T-helper 22 cell (primary cell): ENCODE data around the gene GSN.

Source experiments
- DNase-seq: peaks from one replicate; pipeline ENCODE4 v3.0.0-alpha.2; 2020; ENCODE audit warnings: low read depth

The GSN gene

DNA sequence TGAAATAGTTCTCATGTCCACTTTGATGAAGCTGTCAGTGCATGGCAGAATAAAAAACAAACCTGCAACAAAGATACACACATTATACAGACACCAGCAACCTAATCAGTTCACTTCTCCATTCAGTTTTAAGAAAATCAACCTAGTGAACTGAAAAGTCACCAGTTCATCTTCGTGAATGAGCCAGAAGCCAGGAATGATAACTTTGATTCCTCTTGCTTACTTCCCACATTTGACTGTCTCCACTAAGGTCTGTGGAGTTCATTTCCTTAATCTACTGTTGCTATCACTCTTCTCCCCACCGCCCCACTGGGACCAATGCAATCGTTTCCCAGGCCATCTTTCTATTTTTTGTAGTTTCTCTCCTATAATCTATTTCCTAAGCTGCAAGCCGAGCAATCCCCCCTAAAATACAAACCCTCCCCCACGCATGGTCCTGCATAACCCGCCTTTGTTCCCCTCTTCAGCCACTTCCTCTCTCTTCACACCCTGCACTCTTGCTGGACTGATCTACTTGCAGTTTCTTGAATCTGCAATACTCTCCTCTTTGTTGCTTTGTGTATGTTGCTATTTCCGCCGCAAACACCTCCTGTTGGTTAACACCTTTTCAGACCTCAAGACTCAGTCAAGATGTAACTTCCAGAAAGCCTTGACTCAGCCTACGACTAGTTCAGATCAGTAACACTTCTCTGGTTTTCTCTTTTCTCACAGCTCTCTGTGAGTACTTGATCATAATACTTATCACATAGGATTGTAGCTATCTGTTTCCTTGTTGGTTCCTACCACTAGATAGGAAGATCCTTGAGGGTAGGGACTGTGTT, 85.5 kb downstream of the GSN start:
- peak; percentile 21 for DNase-seq

DNA sequence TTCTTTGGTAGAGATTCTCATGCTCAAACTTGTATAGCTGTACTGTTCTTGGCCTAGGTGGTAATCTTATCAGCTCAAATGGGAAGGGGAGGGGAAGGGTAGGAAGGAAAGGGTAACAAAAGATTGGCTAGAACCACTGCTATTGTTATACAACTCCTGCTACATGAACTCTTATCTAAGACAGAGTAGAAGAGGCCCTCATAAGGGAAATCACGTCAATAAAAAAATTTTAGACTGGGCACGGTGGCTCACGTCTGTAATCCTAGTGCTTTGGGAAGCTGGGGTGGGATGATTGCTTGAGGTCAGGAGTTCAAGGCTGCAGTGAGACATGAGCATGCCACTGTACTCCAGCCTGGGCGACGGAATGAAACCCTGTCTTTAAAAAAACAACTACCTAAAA, 86.2 kb downstream of the GSN start:
- DNase-seq: no peak

DNA sequence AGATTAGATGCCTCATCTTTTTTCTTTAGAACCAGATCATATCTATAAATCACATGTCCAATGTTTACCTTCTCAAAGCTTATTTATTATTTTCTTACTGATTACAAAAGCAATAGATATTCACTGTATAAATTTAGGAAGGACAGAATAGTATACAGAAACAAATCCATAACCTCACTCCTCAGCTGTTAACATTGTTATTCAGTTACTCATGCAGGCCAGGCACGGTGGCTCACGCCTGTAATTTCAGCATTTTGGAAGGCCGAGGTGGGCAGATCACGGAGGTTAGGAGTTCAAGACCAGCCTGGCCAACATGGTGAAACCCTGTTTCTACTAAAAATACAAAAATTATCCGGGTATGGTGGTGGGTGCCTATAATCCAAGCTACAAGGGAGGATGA, 86.8 kb downstream of the GSN start:
- DNase-seq: no peak

GRCh38 chr9:121357011-121357410, 89.0 kb downstream of the GSN start:
- no peak for DNase-seq

GRCh38 chr9:121358751-121359150, 90.8 kb downstream of the GSN start:
- no peak for DNase-seq

DNA sequence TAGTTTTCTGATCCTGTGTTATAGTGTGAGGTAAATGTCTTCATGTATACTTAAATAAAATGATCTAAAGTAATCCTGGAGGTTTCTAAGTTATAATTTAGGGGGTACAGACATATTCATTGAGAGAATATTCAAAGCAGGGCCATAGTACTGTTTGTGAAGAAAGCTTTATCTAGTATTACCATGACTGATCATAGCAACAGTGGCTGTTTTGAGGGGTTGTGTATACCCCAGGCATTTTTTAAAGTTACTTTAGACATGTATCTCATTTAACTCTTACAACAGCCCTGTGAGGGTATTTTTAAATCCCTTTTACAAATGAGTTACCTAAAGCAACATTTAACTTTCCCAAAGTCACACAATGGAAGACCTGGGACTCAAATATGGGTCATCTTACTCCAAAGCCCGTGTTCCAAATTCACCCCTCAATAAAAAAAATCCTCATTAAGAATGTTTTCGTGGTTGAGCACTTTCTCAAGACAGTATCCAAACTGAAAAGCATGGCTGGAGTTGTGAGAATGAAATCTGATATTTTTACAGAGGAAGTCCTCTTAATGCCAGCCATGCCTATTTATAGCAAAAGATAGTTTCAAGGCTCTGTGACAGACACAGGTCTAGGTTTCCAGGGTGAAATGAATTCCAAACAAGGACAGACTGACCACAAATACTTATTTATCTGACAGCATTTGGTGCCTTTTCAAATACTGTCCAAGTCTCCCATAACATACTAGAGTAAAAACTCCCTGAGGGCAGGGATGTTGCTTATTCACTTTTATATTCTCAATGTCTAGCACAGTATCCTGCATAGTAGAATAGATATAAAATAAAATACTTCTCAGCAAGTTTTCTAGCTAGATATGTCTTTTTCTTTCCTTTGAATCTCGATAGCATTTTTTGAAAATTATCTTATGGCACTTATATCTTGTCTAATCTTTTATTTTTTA, 91.7 kb downstream of the GSN start:
- no peak for DNase-seq

DNA sequence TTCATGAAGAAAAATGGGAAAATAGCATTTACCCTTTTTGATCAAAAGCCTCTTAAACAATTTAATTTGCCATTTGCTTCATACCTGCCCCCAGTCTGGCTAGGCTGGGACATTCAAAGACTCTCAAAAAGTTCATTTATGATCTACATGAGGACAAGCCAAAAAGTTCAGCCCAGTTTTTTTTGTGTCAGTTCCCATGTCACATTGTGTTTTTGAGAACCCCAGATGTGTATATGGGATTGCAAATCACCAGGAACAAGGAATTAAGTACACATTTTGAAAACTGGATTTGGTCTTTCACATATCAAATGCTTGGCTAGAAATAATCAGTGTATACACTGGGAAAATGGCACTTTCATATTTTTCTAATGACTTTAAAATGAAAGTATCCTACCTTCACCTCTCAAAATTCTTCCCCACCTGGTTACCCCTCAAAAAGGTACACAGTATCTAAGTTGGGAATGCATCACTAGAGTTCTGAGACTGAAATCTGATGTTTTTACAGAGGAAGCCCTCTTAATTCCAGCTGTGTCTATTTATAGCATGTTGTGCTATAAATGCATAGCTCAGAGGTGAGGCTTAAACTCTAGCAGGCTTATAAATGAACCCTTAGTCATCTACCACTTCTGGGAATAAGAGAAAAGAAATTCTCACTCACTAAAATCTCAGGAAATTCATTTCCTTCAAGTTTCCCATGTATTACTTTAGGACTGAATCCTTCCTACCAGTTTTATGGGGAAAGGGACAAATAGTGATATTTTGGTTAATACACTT, 92.8 kb downstream of the GSN start:
- no peak for DNase-seq

- no peak for DNase-seq
Measured at GRCh38 chr9:121362813-121363621, 95.1 kb downstream of the GSN start.

DNA sequence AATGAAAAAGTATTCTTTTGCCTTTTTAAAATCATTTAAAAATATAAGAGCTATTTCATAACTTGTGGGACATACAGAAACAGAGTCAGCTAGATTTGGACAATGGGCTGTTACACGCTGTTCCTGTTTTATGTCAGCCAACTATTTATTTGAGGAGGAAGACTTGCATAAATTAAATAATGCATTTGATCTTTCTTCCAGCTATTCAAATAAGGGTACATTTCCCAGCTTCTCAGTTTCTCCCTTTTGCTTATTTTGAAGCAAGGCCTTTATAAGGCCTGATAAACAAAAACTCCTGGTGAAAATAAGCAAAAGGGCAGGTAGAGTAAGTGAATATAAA, 95.6 kb downstream of the GSN start:
- DNase-seq: no peak

DNA sequence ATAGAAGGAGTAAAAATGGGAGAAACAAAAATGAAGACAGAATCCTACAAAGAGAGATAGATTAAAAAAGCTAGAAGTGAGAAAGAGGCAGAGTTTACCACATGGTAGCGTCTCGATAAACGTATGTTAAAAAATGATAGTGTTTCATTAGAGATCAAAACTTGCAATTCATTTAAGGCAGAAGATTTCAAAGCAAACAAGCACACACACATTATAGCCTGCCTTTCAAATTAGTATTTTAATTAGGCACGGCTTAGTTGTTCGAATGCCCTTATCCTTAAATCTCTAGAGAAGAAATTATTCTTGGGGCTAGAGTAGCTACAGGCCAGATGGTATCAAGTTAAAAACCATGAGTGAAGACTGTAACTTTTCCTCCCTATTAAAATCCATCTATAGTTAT, 96.1 kb downstream of the GSN start:
- DNase-seq: no peak

DNA sequence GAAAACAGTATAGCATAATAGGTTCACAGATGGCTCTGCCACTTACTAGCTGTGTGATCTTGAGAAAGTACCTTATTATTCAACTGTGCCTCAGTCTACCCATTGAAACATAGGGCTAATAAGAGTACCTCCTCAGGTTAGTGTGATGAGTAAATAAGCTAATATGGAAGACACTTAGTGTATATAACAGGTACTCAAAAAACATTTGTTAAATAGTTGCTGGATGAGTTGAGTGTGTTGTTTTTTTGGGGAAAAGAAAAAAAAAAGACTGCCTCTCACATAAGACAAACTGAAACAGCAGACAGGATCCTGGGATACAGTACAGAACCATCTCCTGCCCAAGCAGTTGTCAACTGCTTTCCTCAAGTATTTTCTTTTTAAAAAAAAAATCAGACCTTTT, 96.9 kb downstream of the GSN start:
- no peak for DNase-seq

DNA sequence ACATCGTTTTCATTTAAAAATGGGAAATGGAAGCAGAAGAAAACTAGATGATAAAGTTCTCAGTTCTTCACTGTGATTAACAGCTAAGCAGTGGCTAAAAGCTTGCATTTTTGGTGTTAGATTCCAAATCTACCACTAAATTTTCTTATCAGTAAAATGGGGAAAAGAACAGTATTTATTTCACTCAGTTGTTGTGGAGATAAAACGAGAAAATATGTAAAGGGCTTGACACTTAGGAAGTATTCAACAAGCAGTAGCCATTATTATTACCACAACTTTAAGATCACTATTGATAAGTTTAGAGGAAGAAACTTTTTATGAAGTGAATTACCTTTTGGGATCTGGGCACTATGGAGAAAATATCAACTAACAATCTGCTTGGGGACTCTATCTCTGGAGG, 97.6 kb downstream of the GSN start:
- no peak for DNase-seq

- no peak for DNase-seq
Measured at GRCh38 chr9:121366611-121367192, 98.7 kb downstream of the GSN start.

DNA sequence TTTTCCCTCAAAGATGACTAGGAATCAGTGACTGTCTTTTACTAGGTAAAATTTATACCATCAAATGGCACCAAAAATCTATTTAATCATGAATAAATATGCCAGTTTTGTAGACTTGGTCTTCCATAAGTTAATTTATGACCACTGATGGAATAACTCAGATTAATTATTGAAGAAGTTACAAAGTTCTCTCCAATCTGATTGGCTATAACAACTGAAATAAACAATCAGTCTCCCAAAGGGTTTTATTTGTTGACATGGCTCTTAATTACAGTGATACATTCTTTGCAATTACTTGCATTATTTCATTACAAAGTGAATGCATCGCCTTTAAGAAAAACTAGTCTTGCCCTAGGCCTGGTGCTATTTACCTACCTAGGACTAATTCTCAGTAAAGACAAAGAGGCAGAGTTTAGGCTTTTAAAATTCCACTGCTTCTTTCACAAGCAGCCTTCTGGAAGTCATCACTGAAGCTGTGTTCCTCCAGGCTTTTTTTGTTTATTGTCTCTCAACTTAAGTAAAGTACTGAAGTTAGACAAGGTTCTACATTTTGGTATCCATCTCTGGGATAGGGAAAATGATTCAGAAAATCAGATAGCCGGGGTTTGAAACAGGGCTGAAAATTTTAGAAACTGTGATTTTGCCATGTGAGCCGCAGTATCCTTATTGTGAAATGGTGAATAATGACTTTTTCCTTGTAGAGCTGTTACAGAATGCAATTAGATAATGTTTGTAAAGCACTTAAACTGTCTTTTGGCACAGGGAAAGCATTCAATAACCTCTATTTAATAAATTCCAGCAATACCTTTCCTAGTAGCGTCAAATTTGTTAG, 99.6 kb downstream of the GSN start:
- no peak for DNase-seq

DNA sequence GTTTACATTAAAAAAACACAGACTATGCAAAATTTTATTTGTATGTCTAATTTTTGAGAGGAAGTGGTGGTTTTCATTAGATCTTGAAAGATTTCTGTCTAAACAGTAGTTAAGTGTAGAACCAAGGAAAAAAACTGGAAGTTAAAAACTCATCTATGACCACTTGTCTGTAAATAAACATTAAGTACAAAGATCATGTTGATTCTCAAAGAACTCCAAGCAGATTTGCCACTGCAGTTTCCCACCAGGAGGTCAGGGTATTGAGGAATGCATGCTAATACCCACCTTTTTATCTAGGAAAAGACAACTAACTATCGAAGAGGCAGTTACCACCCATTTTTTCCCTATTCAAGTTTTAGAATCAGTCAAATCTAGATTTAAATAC, 100.2 kb downstream of the GSN start:
- no peak for DNase-seq

DNA sequence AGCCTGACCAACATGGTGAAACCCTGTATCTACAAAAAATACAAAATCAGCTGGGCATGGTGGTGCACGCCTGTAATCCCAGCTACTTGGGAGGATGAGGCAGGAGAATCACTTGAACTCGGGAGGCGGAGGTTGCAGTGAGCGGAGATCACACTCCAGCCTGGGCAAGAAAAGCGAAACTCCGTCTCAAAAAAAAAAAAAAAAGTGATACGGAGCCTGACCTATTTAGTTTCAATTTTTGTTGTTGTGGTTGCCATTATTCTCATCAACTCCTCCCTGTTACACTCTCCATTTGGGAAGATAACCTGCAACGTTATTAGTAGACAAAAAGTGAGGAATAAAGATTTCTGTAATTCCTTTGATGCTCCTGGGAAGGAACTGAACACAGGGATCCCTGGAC, 100.8 kb downstream of the GSN start:
- DNase-seq: no peak

- DNase-seq: peak; percentile 57
Measured at GRCh38 chr9:121369595-121370265, 101.8 kb downstream of the GSN start, which contains the start of gene STOM. Gene STOM (minus strand): TSS chr9:121370250. CDS start chr9:121370187, 63 bp downstream.

GRCh38 chr9:121371495-121372061, 103.6 kb downstream of the GSN start:
- DNase-seq: no peak

- no peak for DNase-seq
Measured at GRCh38 chr9:121372239-121373010, 104.5 kb downstream of the GSN start.
